Measurements from ENCODE around the gene MRPS9. TPM values are rescaled to one million over a fixed set of nuclear protein-coding genes. Genes with fewer than 3 reads are reported as not detected.

The MRPS9 gene
- total RNA-seq, 2 experiments from 2014 or later: 41.0 to 46.0 TPM

- POLR2A ChIA-PET: no interaction called here
- no peak overlapping the region for H3K4me3 Mint-ChIP-seq
Observed at GRCh38 chr2:105125920-105126319, 88.1 kb downstream of the MRPS9 start.

DNA sequence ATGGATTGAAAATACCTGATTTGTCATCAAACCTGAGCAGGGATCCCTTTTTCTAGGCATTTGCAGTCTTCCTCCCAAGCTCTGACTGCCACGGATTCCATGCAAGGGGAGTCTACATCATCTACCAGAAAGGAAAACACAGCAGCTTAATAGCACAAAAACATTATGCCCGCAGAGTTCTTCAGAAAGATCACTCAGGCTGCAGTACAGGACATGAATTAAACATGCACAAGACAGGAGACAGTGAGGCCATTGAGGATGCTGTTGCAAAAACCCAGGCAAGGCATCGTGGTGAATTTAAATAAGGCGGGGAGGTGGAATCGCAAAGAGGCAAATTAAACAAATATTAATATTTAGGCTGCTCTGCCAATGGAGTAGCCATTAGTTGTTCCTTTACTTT is 88.5 kb downstream of the MRPS9 start:
- Mint-ChIP-seq H3K36me3 (ENCODE audit: low read depth) (no peaks in the 10 kb centered on the region), H3K4me1 (peaks cover 7% of the 10 kb centered on the region), H3K27ac (no peak overlapping the region), H3K27me3 (peaks cover 5% of the 10 kb centered on the region), H3K4me3 (no peak overlapping the region), H3K9me3 (ENCODE audit: low read depth) (no peaks in the 10 kb centered on the region)
- POLR2A ChIA-PET: no interaction called here
- CTCF ChIA-PET: interaction anchor here (1.5 kb wide), 1 partner anchor 12 kb away, joined by 3 read pairs; no protein-coding TSS in a partner anchor
- no peak for ATAC-seq
- DNase-seq: no peak
- intact Hi-C loops (cut with DNase I, micrococcal nuclease): no loop called here

More at GRCh38 chr2:105125920-105126319, 88.1 kb downstream of the MRPS9 start:
- no peak for DNase-seq
- Mint-ChIP-seq H3K36me3 (ENCODE audit: low read depth) (no peaks in the 10 kb centered on the region), H3K27ac (no peak overlapping the region), H3K9me3 (ENCODE audit: low read depth) (no peaks in the 10 kb centered on the region), H3K27me3 (peaks cover 5% of the 10 kb centered on the region), H3K4me1 (peaks cover 7% of the 10 kb centered on the region)
- CTCF ChIA-PET: interaction anchor here (2.5 kb wide), 1 partner anchor 11 kb away, joined by 15 read pairs; no protein-coding TSS in a partner anchor
- no peak for ATAC-seq
- intact Hi-C loops (cut with DNase I, micrococcal nuclease): no loop called here

DNA sequence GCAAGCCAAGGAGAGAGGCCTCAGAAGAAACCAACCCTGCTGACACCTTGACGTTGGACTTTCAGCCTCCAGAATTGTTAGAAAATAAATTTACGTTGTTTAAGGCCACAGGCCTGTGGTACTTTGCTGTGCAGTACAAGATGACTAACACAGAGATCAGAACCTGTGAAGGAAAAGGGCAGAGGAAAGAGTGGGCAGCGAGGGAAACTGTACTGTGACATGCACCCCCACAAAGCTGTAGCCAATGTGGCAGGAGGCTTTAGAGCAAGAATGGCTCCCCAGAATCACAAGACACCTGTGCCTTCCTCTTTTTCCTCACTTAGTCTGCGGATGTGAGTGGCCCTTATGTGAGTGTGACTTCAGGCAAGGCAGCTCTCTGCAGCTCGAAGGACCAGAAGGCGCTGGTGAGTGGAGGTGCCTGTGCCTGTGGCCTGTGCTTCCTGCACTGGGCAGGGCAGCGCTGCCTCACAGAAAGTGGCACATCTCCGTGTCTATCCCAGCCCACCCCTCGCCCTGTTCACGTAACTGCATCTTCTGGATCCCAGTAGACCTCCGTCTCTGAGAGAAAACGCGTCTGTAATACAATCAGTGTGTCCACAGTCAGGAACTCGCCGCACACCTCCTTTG is 89.5 kb downstream of the MRPS9 start:
- ChIA-PET POLR2A (no interaction called here), CTCF (interaction anchor here (0.8 to 1.5 kb wide), 2 partner anchors 12 to 13 kb away, joined by 3 to 5 read pairs; no protein-coding TSS in a partner anchor)
- Mint-ChIP-seq H3K9me3 (ENCODE audit: low read depth) (no peaks in the 10 kb centered on the region), H3K4me3 (no peak overlapping the region), H3K27ac (no peak overlapping the region), H3K27me3 (peaks cover 7% of the 10 kb centered on the region), H3K4me1 (peaks cover 7% of the 10 kb centered on the region), H3K36me3 (ENCODE audit: low read depth) (no peaks in the 10 kb centered on the region)
- peak; percentile 78 for ATAC-seq
- intact Hi-C loops (cut with DNase I, micrococcal nuclease): no loop called here
- peak; percentile 41 for DNase-seq

GRCh38 chr2:105129722-105130232 is 91.9 kb downstream of the MRPS9 start:
- intact Hi-C loops (cut with DNase I, micrococcal nuclease): no loop called here
- POLR2A ChIA-PET: no interaction called here

GRCh38 chr2:105130546-105130945 is 92.7 kb downstream of the MRPS9 start:
- Mint-ChIP-seq H3K9me3 (ENCODE audit: low read depth) (no peaks in the 10 kb centered on the region), H3K4me3 (no peak overlapping the region), H3K27ac (no peak overlapping the region), H3K36me3 (ENCODE audit: low read depth) (no peaks in the 10 kb centered on the region), H3K27me3 (peaks cover 8% of the 10 kb centered on the region), H3K4me1 (peaks cover 2% of the 10 kb centered on the region)
- CTCF ChIA-PET: interaction anchor here (0.6 to 0.9 kb wide), 2 partner anchors 107 to 288 kb away, joined by 3 to 5 read pairs; no protein-coding TSS in a partner anchor
- POLR2A ChIA-PET: no interaction called here
- intact Hi-C loops (cut with DNase I, micrococcal nuclease): no loop called here
- DNase-seq (no peak), ATAC-seq (no peak)

More at GRCh38 chr2:105129722-105130232, 91.9 kb downstream of the MRPS9 start:
- CTCF ChIA-PET: interaction anchor here (0.6 kb wide), 1 partner anchor 288 kb away, joined by 3 read pairs; no protein-coding TSS in a partner anchor
- no peaks in the 10 kb centered on the region for H3K9me3 Mint-ChIP-seq (ENCODE audit: low read depth)
- DNase-seq (no peak), ATAC-seq (no peak)
- H3K4me1 Mint-ChIP-seq: peaks cover 2% of the 10 kb centered on the region
- H3K36me3 Mint-ChIP-seq (ENCODE audit: low read depth): no peaks in the 10 kb centered on the region
- H3K4me3 Mint-ChIP-seq: no peak overlapping the region
- H3K27me3 Mint-ChIP-seq: peaks cover 8% of the 10 kb centered on the region
- H3K27ac Mint-ChIP-seq: no peak overlapping the region

DNA sequence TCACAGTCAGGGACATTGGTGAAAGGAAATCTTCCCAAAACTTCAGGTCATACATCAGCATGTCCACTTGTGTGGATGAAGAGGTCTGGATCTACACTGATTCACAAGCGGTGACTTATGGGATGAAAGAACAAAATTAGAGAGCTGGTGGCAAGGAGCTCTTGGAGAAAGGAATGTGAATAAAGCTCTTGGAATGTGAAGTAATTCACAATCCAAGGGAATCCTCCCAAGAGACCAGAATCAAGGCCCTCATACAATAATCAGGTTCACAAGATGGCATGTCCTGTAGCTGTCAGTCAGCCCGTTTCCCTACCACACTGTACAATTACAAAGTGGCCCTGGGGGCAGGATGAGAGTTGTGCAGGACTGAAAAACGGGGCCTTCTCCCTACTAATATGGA is 96.2 kb downstream of the MRPS9 start:
- H3K27ac Mint-ChIP-seq: no peak overlapping the region
- no peaks in the 10 kb centered on the region for H3K4me1 Mint-ChIP-seq
- H3K27me3 Mint-ChIP-seq: peaks cover 3% of the 10 kb centered on the region
- POLR2A ChIA-PET: no interaction called here
- no peak for ATAC-seq
- CTCF ChIA-PET: no interaction called here
- H3K4me3 Mint-ChIP-seq: no peak overlapping the region
- intact Hi-C loops (cut with DNase I, micrococcal nuclease): no loop called here
- H3K9me3 Mint-ChIP-seq (ENCODE audit: low read depth): no peaks in the 10 kb centered on the region
- DNase-seq: no peak
- H3K36me3 Mint-ChIP-seq (ENCODE audit: low read depth): no peaks in the 10 kb centered on the region

GRCh38 chr2:105135436-105135835 is 97.6 kb downstream of the MRPS9 start:
- no peak for DNase-seq
- Mint-ChIP-seq H3K9me3 (ENCODE audit: low read depth) (no peaks in the 10 kb centered on the region), H3K27me3 (peaks cover 5% of the 10 kb centered on the region), H3K27ac (no peak overlapping the region), H3K4me1 (no peaks in the 10 kb centered on the region), H3K36me3 (ENCODE audit: low read depth) (no peaks in the 10 kb centered on the region), H3K4me3 (no peak overlapping the region)
- intact Hi-C loops (cut with DNase I, micrococcal nuclease): no loop called here
- CTCF ChIA-PET: interaction anchor here (0.6 kb wide), 1 partner anchor 454 kb away, joined by 3 read pairs; no protein-coding TSS in a partner anchor
- POLR2A ChIA-PET: no interaction called here
- no peak for ATAC-seq

DNA sequence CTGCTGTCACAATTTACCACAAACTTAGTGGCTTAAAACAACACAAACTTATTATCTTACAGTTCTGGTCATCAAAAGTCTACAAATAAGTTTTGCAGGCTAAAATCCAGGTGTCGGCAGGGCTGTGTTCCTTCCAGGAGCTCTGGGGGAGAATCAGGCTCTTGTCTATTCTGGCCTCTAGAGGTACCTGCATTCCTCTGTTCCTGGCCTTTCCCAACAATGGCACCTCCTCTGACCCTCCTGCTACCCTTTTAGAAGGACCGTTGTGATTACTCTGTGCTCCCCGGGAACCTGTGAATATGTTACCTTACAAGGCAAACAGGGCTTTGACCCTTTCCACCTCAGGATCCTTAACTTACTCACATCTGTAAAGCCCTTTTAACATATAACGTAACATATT is 98.5 kb downstream of the MRPS9 start:
- ATAC-seq (no peak), DNase-seq (no peak)
- ChIA-PET POLR2A (no interaction called here), CTCF (no interaction called here)
- Mint-ChIP-seq H3K36me3 (ENCODE audit: low read depth) (no peaks in the 10 kb centered on the region), H3K27me3 (peaks cover 8% of the 10 kb centered on the region), H3K4me3 (no peak overlapping the region), H3K27ac (no peak overlapping the region), H3K4me1 (no peaks in the 10 kb centered on the region), H3K9me3 (ENCODE audit: low read depth) (no peaks in the 10 kb centered on the region)
- intact Hi-C loops (cut with DNase I, micrococcal nuclease): no loop called here

GRCh38 chr2:105138643-105139042 is 100.8 kb downstream of the MRPS9 start:
- Mint-ChIP-seq H3K4me1 (no peaks in the 10 kb centered on the region), H3K4me3 (no peak overlapping the region), H3K27ac (no peak overlapping the region), H3K27me3 (peaks cover 14% of the 10 kb centered on the region), H3K9me3 (ENCODE audit: low read depth) (no peaks in the 10 kb centered on the region), H3K36me3 (ENCODE audit: low read depth) (no peaks in the 10 kb centered on the region)
- no peak for DNase-seq
- ChIA-PET CTCF (interaction anchor here (0.7 kb wide), 1 partner anchor 19 kb away, joined by 3 read pairs; no protein-coding TSS in a partner anchor), POLR2A (no interaction called here)
- no peak for ATAC-seq
- intact Hi-C loops (cut with DNase I, micrococcal nuclease): no loop called here

- no peaks in the 10 kb centered on the region for H3K9me3 Mint-ChIP-seq (ENCODE audit: low read depth)
- no peak overlapping the region for H3K4me3 Mint-ChIP-seq
- H3K27ac Mint-ChIP-seq: no peak overlapping the region
- no peak for ATAC-seq
- H3K4me1 Mint-ChIP-seq: peaks cover 4% of the 10 kb centered on the region
- peaks cover 18% of the 10 kb centered on the region for H3K27me3 Mint-ChIP-seq
- no peaks in the 10 kb centered on the region for H3K36me3 Mint-ChIP-seq (ENCODE audit: low read depth)
- DNase-seq: no peak
- intact Hi-C loops (cut with DNase I, micrococcal nuclease): no loop called here
- POLR2A ChIA-PET: no interaction called here
- CTCF ChIA-PET: no interaction called here
Observed at GRCh38 chr2:105139556-105140239, 101.8 kb downstream of the MRPS9 start.

- intact Hi-C loops (cut with DNase I, micrococcal nuclease): no loop called here
- no peak overlapping the region for H3K27ac Mint-ChIP-seq
- no peak for DNase-seq
- H3K4me1 Mint-ChIP-seq: peaks cover 8% of the 10 kb centered on the region
- H3K4me3 Mint-ChIP-seq: no peak overlapping the region
- H3K27me3 Mint-ChIP-seq: peaks cover 22% of the 10 kb centered on the region
- ChIA-PET CTCF (no interaction called here), POLR2A (no interaction called here)
- H3K9me3 Mint-ChIP-seq (ENCODE audit: low read depth): no peaks in the 10 kb centered on the region
- H3K36me3 Mint-ChIP-seq (ENCODE audit: low read depth): no peaks in the 10 kb centered on the region
- no peak for ATAC-seq
Observed at GRCh38 chr2:105140240-105140568, 102.3 kb downstream of the MRPS9 start.

DNA sequence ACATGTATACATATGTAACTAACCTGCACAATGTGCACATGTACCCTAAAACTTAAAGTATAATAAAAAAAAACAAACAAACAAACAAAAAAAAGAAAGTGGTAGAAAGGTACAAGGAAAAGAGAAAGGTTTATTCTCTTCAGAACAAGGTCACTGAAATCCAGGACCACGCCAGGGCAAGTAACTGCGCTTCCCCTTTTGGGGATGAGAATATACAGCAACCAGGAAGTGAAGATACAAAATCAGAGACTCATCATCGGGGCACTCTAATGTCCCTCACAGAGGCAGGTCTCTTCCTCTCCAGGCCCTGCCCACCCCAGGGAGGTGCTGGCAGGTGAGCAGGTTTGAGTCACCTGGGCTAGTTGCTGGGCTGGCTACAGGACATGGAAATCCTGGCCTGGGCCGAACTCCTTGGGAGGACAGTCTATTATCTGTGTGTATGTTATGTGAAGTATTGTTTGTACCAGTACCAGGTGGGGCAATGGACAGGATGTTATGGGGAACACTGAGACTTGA is 103.3 kb downstream of the MRPS9 start:
- intact Hi-C loops (cut with DNase I, micrococcal nuclease): no loop called here
- ChIA-PET POLR2A (no interaction called here), CTCF (no interaction called here)
- Mint-ChIP-seq H3K9me3 (ENCODE audit: low read depth) (no peaks in the 10 kb centered on the region), H3K36me3 (ENCODE audit: low read depth) (no peaks in the 10 kb centered on the region), H3K27me3 (peaks cover 24% of the 10 kb centered on the region), H3K4me1 (peaks cover 8% of the 10 kb centered on the region), H3K27ac (no peak overlapping the region), H3K4me3 (no peak overlapping the region)
- ATAC-seq: no peak
- no peak for DNase-seq
